ENCODE data around the gene KRT81.

Gene KRT81

GRCh38 chr12:52314511-52314910, 23.2 kb upstream of the KRT81 start:
- no peak for DNase-seq (ENCODE audit: extremely low spot score)
- CTCF ChIA-PET = interaction anchor here (1.1 to 2.2 kb wide), 3 partner anchors 8 to 35 kb away, joined by 5 to 12 read pairs (median 5); no protein-coding TSS in a partner anchor
- POLR2A ChIA-PET = no interaction called here
- TF ChIP-seq, protein P1, sequence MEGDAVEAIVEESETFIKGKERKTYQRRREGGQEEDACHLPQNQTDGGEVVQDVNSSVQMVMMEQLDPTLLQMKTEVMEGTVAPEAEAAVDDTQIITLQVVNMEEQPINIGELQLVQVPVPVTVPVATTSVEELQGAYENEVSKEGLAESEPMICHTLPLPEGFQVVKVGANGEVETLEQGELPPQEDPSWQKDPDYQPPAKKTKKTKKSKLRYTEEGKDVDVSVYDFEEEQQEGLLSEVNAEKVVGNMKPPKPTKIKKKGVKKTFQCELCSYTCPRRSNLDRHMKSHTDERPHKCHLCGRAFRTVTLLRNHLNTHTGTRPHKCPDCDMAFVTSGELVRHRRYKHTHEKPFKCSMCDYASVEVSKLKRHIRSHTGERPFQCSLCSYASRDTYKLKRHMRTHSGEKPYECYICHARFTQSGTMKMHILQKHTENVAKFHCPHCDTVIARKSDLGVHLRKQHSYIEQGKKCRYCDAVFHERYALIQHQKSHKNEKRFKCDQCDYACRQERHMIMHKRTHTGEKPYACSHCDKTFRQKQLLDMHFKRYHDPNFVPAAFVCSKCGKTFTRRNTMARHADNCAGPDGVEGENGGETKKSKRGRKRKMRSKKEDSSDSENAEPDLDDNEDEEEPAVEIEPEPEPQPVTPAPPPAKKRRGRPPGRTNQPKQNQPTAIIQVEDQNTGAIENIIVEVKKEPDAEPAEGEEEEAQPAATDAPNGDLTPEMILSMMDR (IDR thresholded peaks at IDR 0.05; ENCODE audit: control extremely low read depth, extremely low read depth, low read depth, missing control alignments) = no peak

- ChIA-PET CTCF (interaction anchor here (1.8 to 3.4 kb wide), 2 partner anchors 13 to 35 kb away, joined by 8 to 23 read pairs; no protein-coding TSS in a partner anchor), POLR2A (no interaction called here)
- TF ChIP-seq, protein P1 (IDR thresholded peaks at IDR 0.05; ENCODE audit: control extremely low read depth, extremely low read depth, low read depth, missing control alignments) = no peak
- no peak for DNase-seq (ENCODE audit: extremely low spot score)
Observed at GRCh38 chr12:52313926-52314325, 22.6 kb upstream of the KRT81 start.

GRCh38 chr12:52313461-52313860, 22.1 kb upstream of the KRT81 start:
- TF ChIP-seq, protein P1 (IDR thresholded peaks at IDR 0.05; ENCODE audit: control extremely low read depth, extremely low read depth, low read depth, missing control alignments) = no peak
- DNase-seq (ENCODE audit: extremely low spot score) = no peak
- POLR2A ChIA-PET = no interaction called here
- CTCF ChIA-PET = interaction anchor here (0.9 to 3.4 kb wide), 4 partner anchors 14 to 667 kb away, joined by 3 to 23 read pairs (median 6); no protein-coding TSS in a partner anchor

DNA sequence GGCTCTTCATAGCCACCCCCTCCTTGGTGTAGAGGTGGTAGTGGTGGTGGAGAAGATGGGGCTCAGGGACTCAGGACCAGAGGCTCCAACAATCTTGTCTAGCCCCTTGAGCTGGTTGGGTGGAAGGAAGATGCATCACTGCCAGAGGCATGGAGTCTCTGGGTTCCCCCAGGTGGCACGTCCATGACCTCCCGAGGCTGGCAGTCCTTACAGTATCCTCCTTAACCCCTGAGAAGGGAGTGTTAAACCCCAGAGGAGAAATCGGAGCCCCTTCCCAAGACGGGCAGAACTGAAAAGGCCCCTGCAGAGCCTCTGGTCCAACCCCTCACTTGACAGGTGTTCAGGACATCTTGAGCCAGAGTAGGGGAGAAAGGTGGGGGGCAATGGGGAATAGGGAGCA, 20.8 kb upstream of the KRT81 start:
- POLR2A ChIA-PET = no interaction called here
- DNase-seq (ENCODE audit: extremely low spot score) = no peak

GRCh38 chr12:52311285-52311648, 19.9 kb upstream of the KRT81 start:
- ChIA-PET CTCF (interaction anchor here (2.0 to 3.4 kb wide), 3 partner anchors 16 to 73 kb away, joined by 5 to 24 read pairs (median 23); no protein-coding TSS in a partner anchor), POLR2A (no interaction called here)
- TF ChIP-seq, protein P1 (IDR thresholded peaks at IDR 0.05; ENCODE audit: control extremely low read depth, extremely low read depth, low read depth, missing control alignments) = no peak
- no peak for DNase-seq (ENCODE audit: extremely low spot score)

More for the DNA sequence above, 20.8 kb upstream of the KRT81 start:
- CTCF ChIA-PET = interaction anchor here (1.1 to 3.4 kb wide), 4 partner anchors 13 to 91 kb away, joined by 4 to 23 read pairs (median 6); no protein-coding TSS in a partner anchor
- TF ChIP-seq, protein P1 (IDR thresholded peaks at IDR 0.05; ENCODE audit: control extremely low read depth, extremely low read depth, low read depth, missing control alignments) = no peak

DNA sequence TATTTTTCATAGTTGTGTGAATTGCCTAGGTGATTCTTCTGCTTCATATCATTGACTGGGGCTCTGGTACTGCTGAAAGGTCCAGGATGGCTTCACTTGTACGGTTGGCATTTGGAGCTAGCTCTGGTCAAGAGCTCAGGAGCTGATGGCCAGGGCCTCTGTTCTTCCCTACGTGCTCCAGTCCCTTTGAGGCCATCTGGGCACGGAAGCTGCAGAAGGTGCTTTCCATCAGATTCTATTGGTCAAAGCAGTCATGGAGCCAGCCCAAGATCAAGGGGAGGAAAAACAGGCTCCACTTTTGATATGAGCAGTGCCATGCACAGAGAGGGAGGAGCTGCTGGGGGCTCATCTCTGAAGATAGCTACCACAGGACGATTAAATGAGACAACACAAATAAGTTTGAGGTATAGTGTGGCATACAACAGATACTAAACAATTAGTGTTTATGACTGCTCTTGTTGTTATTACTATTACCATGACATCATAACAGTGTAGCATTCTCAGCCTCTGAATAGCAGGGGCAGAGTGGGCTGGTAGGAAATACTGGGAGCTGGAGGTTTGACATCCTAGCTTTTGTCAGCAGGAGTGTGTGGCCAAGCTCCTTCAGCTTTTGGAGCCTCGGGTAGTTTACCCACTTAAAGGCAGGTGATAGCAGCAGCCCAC, 19.4 kb upstream of the KRT81 start:
- no peak for DNase-seq (ENCODE audit: extremely low spot score)
- POLR2A ChIA-PET = no interaction called here
- TF ChIP-seq, protein P1 (IDR thresholded peaks at IDR 0.05; ENCODE audit: control extremely low read depth, extremely low read depth, low read depth, missing control alignments) = no peak
- CTCF ChIA-PET = interaction anchor here (1.6 to 3.4 kb wide), 4 partner anchors 17 to 73 kb away, joined by 4 to 24 read pairs (median 14); no protein-coding TSS in a partner anchor

Data from GM10248 (cell line).